ENCODE measurements around the gene SLC5A4.
"Not testable (repeated sequence)": the region's sequence is repeated elsewhere in the genome, so short reads cannot be mapped to it uniquely, and the experiment has no call there.

Gene SLC5A4

DNA sequence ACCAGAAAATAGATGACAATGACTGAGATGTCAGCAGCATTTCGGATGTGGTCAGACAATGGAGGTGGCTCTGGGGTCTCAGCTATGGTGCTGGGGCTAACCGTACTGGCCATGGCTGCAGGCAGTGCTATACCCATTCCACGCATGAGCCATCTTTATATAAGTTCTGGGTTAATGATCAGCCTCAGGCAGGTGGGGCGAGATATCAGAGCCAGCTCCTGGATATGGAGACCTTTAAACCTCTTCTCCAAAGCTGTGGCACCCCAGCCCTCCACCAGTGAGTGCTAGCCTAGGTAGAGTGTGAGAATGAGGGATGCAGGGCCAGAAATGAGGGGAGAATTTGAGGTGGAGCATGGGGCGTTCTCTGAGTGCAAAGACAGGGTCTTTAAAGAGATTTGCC is at the start of gene SLC5A4:
Gene SLC5A4 (minus strand): TSS at position 131 of the 400 bp plus-strand sequence. CDS start 18 bp downstream, at position 113.
- no peak for DNase-seq

DNA sequence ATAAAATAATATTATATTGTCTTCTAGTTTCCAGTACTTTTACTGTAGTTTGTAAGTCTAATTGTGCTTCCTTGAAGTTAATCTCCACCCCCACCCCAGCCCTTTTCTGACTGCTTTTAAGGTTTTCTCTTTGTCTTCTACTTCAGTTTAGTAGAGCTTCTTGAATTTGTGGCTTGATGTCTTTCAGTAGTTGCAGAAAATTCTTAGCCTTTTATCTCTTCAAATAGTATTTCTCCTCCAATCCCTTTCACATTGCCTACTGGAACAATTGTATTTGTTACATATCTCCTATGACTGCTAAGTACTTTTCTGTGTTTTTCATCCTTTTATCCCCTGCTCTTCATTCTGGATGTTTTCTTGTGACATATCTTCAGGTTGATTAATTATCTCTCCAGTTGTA is 38.8 kb upstream of the SLC5A4 start:
- not testable (repeated sequence) for DNase-seq

DNA sequence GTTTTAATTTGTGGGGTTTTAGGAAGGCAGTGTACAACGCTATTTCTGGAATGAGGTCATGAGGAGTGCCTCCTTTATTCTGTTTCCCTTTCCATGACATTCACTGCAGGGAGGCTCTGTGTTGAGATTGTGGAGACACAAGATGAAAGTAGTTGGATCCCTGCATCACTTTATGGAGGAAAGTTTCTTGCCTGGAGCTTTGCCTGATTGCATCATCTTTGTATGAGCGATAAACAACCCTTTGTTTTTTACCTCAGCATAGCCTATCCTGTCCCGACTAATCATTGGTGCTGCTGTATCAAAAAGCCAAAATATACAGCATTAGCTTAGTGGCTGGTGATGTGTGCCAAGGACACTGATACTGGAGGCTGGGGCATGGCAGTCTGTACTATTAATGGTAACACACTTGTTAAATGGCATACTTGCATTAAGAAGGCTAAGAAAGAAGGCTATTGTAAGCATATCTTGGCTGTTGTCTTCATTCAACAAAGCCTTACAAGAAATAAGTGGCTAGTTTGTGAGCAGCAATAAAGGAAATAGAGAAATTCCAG is 31.2 kb upstream of the SLC5A4 start:
- peak in 1 of 3 donors; percentile 2 for DNase-seq

DNA sequence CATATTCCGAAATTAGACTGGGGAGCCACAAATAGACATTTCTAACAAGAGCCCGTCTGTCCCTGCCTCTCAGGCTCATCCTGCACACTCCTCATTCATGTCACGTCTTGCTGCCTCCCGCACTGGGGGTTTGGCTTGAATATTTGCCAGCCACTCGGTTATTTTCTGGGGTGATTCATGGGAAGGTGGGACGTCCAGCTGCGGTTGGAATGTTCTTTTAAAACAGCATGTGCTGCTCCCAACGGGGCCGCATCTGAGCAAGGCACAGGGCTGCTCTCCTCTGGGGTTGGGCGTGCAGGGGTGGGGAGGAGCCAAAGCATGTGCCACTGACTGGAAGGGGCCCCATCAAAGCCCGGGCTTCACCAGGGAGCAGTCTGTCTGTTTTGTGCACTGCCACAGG is 25.9 kb upstream of the SLC5A4 start:
- DNase-seq, result no peak

DNA sequence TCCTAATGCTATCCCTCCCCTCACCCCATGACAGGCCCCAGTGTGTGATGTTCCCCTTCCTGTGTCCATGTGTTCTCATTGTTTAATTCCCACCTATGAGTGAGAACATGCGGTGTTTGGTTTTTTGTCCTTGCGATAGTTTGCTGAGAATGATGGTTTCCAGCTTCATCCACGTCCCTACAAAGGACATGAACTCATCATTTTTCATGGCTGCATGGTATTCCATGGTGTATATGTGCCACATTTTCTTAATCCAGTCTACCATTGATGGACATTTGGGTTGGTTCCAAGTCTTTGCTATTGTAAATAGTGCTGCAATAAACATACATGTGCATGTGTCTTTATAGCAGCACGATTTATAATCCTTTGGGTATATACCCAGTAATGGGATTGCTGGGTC is 20.2 kb upstream of the SLC5A4 start:
- not testable (repeated sequence) for DNase-seq

DNA sequence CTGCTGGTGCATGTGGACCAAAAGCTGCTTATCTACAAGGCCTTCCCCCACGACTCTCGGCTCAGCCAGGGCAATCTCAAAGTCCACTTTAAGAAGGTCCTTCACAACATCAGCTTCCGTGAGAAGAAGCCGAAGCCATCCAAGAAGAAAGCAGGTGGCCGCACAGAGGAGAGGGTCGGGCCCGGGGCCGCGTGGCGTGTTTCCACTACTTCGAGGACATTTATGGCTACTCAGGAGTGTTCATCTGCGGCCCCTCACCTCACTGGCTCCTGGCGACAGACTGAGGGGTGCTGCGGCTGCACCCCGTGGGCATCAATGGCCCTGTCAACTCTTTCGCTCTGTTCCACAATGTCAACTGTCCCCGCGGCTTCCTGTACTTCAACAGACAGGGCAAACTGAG is 16.2 kb upstream of the SLC5A4 start:
- DNase-seq, result no peak

DNA sequence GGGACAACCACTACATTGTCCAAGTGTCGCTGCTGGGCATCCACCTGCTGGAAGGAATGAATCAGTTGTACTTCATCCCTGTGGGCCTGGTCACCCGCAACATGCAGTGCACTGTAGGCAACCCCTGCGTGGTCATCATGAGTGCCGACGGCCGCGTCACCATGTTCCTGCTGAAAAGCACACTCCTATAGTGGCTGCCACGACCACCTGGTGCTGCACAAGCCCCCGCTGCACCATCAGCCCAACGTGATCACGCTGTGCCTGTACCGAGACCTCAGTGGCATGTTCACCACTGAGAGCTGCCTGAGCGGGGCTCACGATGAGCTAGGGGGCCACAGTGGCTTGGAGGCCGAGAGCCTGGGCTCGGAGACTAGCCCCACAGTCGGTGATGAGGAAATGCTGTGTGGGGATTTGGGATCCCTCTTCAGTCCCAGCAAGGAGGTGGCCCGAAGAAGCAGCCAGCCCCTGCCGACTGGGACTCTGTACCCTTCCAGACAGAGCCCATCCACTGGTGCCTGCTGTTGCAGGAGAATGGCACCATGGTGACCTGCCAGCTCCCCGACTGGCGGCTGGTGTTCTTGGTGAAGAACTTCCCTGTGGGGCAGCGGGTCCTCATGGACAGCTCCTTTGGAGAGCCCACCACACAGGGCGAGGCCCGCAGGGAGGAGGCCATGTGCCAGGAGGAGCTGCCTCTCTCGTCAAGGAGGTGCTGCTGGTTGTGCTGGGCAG is 15.7 kb upstream of the SLC5A4 start:
- DNase-seq, result no peak

DNA sequence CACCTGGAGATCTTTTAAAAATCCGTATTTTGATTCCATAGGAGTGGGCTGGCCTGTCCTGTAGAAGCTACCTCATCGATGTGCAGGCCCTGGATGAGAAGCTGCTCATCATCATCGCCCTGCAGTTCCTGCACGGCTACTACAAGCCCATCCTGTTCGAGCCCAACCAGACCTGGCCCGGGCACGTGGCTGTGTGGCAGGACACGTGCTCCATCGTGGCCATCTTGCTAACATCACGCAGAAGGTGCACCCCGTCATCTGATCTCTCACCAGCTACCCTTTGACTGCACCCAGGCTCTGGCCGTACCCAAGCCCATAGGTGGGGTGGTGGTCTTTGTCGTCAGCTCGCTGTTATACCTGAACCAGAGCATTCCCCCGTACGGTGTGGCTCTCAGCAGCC is 14.2 kb upstream of the SLC5A4 start:
- no peak for DNase-seq

DNA sequence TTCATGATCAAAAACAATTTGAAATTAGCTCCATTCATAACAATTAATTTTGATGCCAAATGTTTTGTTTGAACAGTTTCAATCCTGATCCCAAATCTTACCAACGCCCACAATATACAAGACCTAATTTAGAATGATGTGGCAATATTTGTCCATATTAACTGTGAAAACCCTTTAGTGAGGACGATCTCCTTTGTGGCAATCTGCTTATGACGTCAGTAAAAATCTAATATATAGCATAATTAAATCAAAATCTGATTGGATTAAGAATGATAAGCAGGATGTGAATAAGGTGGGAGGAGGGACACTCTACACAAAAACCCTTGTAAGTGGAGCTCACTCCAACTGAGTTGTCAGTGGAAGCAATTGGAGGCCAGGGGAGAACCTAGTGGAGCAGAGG is 11.9 kb upstream of the SLC5A4 start:
- no peak for DNase-seq

DNA sequence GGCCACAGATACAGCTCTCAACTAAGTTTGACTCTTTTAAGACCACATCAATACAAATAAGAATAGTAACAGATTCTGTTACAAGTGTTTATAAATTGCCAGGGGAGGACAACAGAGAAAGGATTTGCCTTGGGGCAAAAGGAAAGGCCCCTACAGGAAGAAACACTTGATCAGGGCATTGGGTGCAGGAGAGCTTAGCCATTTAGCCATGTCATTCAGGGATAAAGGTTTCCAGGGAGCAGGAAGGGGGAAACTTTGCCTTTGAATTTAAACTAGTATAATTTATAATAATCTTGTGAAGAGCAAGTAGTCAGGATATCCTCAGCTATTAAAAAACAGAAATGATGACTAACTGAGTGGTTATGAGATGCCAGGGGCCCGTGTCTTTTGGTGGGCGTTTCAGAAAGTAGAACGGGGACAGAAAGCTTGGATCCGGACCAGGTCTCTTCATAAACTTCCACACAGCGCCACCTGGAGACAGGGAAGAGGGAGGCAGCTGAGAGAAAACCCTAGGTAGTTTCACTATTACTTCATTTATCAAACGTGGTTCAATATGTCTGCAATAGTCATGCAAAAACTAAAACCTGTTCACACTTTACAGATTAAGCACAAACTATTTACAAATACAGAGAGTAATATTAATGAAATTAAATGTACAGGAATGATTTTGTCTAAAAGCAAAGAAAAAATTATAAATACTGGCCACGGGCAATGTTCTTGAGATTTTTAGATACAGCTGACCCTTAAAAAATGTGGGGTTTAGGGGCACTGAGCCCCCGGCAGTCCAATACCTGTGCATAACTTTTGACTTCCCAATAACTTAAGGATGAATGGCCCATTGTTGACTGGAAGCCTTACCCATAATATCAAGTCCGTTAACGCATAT is 11.0 kb upstream of the SLC5A4 start:
- peak; percentile 86 to 91 (median 89) for DNase-seq

DNA sequence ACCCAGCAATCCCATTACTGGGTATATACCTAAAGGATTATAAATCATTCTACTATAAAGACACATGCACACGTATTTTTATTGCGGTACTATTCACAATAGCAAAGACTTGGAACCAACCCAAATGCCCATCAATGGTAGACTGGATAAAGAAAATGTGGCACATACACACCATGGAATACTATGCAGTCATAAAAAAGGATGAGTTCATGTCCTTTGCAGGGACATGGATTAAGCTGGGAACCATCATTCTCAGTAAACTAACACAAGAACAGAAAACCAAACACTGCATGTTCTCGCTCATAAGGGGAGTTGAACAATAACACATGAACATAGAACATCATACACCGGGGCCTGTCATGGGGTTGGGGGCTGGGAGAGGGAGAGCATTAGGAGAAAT is 8.5 kb upstream of the SLC5A4 start:
- not testable (repeated sequence) for DNase-seq

DNA sequence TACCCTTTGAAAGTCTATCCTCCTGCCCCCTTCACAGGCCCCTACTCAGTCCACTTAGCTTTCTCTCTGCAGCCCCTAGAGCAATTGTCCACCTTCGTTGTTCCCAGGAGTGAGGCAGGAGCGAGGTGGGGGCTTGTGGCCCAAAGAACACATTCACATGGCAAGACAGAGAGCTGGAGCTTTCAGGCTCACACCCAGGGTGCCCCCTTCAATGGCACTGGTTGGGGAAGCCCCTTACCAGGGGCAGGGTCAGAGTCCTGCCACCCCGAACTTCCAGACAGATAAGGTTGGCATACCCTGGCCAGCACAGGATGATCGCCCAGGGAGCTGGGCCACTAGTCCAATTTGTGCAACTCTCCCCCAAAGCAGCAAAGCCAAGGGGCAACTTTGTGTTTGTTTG is 6.2 kb upstream of the SLC5A4 start:
- DNase-seq, result no peak

DNA sequence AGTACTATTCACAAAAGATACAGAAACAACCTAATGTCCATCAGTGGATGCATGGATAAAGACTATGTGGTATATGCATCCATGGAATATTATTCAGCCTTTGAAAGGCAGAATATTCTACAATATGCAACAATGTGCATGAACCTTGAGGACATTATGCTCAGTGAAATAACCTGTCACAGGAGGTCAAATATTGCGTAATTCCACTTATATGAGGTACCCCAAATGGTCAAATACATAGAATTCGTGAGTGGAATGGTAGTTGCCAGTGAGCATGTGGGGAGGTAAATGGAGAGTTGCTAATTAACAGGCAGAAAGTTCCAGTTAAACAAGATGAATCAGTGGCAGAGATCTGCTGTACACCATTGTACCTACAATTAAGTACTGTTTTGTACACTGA is 3.6 kb upstream of the SLC5A4 start:
- no peak for DNase-seq

DNA sequence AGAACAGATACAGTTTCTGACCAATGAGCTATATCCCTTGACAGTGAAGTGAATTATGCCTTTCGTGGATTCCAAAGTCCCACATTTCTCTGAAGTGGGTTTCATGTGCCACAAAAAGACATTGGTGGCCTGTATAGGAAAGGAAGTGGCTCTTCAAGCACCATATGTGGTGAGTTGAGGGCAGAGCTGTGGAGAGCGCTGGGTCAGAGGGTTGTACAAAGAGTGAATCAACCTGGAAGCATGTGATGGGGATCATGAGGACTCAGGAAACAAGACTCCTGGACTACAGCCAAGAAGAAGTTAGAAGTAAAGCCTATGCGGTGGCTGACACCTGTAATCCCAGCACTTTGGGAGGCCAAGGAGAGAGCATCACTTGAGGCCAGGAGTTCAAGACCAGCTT is 579 bp upstream of the SLC5A4 start:
- DNase-seq, result no peak

DNA sequence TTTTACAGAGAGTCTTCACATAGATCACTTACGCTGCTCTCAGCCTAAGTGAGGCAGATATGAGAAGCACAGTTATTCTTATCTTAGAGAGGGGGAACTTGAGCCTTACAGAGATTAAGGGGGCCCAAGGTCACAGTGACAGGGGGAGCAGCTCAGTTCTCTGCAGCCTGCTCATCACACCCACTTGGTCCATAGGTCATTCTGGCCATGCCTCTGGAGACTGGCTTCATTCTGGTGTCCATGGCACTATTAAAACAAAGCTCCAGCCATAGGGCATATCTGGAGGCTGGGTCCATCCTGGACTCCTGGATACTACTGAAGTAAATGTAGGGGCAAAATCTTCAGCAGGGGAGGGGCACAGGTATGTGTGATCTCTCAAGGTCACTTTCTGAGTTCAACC is 5.9 kb downstream of the SLC5A4 start:
- no peak for DNase-seq

DNA sequence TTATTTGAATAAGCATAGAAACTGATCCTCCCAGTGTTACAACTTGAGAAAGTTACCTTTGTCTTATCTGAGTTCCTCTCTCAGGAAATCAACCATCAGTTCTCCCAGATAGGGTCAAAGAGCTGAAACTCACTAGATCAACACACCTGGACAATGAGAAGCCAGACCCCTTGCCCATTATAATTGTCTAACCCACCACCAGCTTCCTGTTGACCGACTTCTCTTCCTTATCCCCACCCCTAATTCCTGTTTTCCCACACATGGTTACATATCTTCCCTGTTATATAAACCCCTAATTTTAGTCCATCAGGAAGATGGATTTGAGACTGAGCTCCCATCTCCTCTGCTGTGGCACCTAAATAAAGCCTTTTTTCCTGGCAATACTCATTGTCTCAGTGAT is 6.9 kb downstream of the SLC5A4 start:
- no peak for DNase-seq

DNA sequence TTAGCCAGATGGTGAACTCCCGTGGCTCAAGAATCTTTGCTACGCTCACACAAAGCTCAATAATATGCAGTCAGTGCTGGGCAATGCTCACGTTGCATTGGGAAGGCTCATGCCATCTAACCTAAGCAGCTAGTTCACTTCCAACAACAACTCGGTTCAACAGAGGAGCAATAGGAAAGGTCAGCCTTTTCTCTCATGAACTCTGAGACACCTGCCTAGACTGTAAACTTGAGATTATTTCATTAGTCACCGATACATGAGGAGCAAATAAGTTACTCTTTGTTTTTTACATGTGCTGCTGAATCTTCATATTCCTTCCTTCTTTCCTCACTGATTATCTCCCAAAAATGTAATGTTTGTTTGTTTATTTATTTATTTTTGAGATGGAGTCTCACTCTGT is 9.0 kb downstream of the SLC5A4 start:
- DNase-seq, result no peak

DNA sequence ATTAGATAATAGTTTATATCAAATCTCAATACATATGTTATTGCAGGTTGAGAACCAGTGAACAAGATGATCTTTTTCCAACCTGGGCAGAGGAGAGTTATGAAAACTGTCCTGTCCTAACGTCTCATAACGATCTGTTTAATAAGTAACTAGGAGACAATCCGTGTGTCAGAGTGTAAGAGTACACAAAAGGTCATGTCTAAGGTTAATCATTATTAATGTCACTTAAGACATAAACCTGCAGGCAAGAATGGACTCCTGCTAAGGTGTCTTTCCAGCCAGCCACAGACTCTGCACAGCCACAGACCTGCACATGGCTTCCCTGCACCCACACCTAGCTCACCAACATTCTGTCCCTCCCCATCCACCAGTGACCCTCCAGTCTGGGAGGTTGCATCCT is 10.1 kb downstream of the SLC5A4 start:
- no peak for DNase-seq

DNA sequence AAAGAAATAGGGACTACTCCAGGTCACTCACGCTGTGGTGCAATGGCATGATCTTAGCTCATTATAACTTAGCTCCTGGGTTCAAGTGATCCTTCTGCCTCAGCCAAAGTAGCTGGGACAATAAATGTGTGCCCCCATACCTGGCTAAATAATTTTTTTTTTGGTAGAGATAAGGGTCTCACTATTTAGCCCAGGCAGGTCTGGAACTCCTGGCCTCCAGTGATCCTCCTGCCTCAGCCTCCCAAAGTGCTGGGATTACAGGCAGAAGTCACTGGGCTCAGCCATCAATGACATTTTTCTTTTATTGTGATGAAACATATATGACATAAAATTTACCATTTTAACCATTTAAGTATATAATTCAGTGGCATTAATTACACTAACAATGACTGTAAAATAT is 10.6 kb downstream of the SLC5A4 start:
- DNase-seq, result no peak

DNA sequence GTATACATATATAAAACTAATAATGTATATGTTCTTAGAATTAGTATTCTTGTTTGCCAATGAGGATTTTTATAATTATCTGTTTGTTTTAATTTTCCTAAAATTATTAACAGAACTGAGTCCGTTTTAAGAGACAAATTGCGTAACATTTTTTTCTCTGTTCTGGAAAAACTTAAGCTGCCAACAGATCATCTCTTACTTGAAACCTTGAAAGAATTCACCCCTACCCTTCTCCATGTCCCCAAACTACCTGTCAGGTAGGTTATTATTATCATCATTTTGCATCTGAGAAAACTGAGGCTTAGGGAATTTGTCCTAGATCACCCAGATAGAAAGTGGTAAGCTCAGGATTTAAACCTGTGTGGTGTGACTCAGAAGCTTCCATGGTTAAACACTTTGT is 14.7 kb downstream of the SLC5A4 start:
- DNase-seq, result no peak

DNA sequence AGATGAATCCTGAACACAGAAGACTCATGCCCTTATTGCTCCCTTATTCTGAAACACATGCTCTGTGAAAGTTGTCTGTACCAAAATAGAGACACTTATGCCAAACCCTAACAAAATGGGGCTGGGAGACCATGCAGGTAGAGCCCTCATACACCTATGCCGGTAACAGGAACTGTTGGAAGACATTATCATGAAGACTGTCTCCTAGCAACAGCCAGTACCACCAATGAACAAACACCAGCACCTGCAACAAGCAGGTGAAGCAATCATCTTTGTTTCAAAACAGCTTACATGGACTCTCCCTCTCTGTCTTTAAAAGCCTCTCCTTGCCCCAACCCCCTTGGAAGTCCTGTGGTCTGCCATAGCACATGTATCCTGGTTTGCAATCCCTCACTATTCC is 17.2 kb downstream of the SLC5A4 start:
- no peak for DNase-seq

DNA sequence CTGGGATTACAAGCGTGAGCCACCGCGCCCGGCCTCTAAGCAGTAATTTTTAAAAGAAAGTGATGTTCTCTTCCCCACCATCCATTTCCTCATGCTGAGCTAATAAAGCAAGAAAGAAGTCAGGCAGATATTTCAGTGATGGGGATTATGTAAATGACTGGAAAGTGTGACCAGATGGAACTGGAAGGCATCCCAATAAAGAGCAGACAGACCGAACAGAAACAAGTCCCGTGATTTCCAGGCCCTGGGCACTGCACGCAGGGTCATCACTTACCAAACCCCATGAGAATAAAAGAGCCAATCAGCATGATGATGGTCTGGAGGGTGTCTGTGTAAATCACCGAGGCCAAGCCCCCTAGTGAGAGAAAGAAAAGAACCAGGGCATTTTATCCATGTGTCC is 18.2 kb downstream of the SLC5A4 start:
- DNase-seq, result no peak

DNA sequence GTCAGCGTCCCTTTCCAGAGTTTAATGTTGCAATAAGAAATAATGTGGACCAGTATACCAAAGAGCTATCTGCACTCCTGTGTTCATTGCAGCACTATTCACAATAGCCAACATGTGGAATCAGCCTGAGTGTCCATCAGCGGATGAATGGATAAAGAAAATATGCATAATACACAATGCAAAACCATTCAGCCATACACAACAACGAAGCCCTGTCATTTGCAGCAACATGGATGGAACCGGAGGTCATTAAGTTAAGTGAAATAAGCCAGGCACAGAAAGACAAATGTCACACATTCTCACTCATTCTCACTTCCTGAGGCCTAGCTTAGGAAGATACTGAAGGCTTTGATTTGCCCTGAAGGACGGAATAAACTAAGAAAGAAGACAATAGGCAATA is 22.1 kb downstream of the SLC5A4 start:
- DNase-seq, result no peak
